OCI-LY1 (cell line): ENCODE data around the gene IGLL5.

Source experiments
- CTCF ChIP-seq: fragments of 200-600 bp; sonication (generic), shearing (Covaris generic); IDR thresholded peaks from 2 replicates; pipeline ENCODE4 v1.5.1; 2017; ENCODE audit warnings: mild to moderate bottlenecking, antibody characterized with exemption, low read length, moderate library complexity, mixed read lengths
- EZH2 ChIP-seq: fragments of 200-600 bp; sonication (generic), shearing (Covaris generic); IDR thresholded peaks from 2 replicates; pipeline ENCODE4 v1.8.0; 2017; ENCODE audit warnings: borderline replicate concordance, mixed run types, mild to moderate bottlenecking, antibody characterized with exemption, low read length, moderate library complexity, mixed read lengths

GRCh38 chr22:22937894-22938480, 50.4 kb downstream of the IGLL5 start:
- no peak for TF ChIP-seq CTCF
- TF ChIP-seq EZH2, result no peak
